Measurements from ENCODE around the gene PRKN. TPM values are rescaled to one million over a fixed set of nuclear protein-coding genes. Genes with fewer than 3 reads are reported as not detected.

Gene PRKN
- total and polyA plus RNA-seq, 2 donors (not counting 3 experiments of a cell fraction or from before 2014, with no cell fraction given), result 0.06 TPM; not detected in 1

DNA sequence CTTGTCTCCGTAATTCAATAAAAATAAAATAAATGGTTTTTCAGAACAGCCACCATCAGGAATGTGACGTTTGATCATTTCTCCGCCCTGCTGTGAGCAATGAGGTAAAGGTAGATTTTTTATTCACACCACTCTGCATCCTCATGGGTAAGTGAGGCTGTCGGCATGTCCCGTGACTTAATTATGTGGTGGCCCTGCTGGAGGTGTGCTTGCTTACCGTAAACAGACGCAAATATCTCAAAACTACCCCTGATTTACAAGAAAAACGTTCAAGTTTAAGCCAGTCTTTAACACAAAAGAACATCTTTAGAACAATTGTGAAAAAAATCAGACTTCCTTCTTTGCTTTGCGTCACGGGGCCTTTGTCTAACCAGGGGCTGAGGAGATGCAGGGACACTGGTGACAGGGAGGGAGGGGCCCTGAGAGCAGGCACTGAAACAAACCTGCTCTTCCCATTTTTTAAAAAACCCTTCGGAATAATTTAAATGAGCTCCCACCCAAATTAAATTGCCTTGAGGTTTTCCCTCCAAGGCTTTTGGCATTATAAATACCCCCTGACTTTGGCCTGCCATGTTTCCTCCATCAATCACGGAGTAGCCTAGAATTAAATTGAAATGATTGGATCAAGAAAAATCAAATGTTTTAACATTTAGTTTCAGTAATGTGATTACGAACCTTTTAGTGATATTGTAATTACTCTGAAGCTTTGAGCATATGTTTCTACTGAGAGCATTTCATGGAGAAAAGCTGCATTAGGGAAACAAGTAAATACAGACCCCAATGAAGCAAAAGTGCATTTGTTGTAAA, 13.4 kb downstream of the PRKN start:
- Histone ChIP-seq H2AFZ (ENCODE audit: low read depth, low read length) (no peak overlapping the region), H3K4me3 (replicated peaks in 1 of 3; ENCODE audit: insufficient read depth in 1 of 3, low read depth in 1 of 3, low read length in 3 of 3) (no peak overlapping the region), H3K79me2 (ENCODE audit: control insufficient read depth, insufficient read depth, low read length) (no peaks in the 10 kb centered on the region), H3K36me3 (ENCODE audit: control insufficient read depth in 2 of 2, extremely low read depth in 1 of 2, insufficient read depth in 2 of 2, low read length in 2 of 2) (no peaks in the 10 kb centered on the region), H3K4me1 (ENCODE audit: control insufficient read depth, extremely low read depth, insufficient read depth, low read length) (no peaks in the 10 kb centered on the region), H3K9me3 (replicated peaks; ENCODE audit: control insufficient read depth, insufficient read depth, low read length) (no peaks in the 10 kb centered on the region), H3K9ac (replicated peaks; ENCODE audit: extremely low read depth, insufficient read depth, low read length) (no peak overlapping the region), H3K9me1 (replicated peaks; ENCODE audit: control insufficient read depth, extremely low read depth, insufficient read depth, low read length) (no peaks in the 10 kb centered on the region), H4K20me1 (replicated peaks; ENCODE audit: control insufficient read depth, extremely low read depth, insufficient read depth, low read length) (no peaks in the 10 kb centered on the region), H3K4me2 (ENCODE audit: insufficient read depth, low read length) (no peak overlapping the region), H3K27ac (ENCODE audit: insufficient read depth, low read depth, low read length) (no peak overlapping the region), H3K27me3 (ENCODE audit: control insufficient read depth in 2 of 2, insufficient read depth in 2 of 2, low read length in 2 of 2) (no peaks in the 10 kb centered on the region)
- ChIA-PET POLR2A (no interaction called here), CTCF (no interaction called here)
- dilution Hi-C loops (cut with MboI; ENCODE audit: extremely low pct_ligation_motif_present, low sequenced_read_pairs) (no loop called here), intact Hi-C loops (cut with micrococcal nuclease) (no loop called here)
- FAIRE-seq, result no peak
- no peak for TF ChIP-seq POLR2AphosphoS5 (IDR thresholded peaks at IDR 0.05; ENCODE audit: insufficient read depth, low read depth, low read length)
- TF ChIP-seq, protein P1, sequence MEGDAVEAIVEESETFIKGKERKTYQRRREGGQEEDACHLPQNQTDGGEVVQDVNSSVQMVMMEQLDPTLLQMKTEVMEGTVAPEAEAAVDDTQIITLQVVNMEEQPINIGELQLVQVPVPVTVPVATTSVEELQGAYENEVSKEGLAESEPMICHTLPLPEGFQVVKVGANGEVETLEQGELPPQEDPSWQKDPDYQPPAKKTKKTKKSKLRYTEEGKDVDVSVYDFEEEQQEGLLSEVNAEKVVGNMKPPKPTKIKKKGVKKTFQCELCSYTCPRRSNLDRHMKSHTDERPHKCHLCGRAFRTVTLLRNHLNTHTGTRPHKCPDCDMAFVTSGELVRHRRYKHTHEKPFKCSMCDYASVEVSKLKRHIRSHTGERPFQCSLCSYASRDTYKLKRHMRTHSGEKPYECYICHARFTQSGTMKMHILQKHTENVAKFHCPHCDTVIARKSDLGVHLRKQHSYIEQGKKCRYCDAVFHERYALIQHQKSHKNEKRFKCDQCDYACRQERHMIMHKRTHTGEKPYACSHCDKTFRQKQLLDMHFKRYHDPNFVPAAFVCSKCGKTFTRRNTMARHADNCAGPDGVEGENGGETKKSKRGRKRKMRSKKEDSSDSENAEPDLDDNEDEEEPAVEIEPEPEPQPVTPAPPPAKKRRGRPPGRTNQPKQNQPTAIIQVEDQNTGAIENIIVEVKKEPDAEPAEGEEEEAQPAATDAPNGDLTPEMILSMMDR (IDR thresholded peaks at IDR 0.05; ENCODE audit: extremely low read depth in 1 of 2, insufficient read depth in 1 of 2, low read depth in 1 of 2, low read length in 2 of 2), result no peak
- TF ChIP-seq POLR2A (IDR thresholded peaks at IDR 0.05; ENCODE audit: low read depth, low read length), result no peak
- TF ChIP-seq MYC (IDR thresholded peaks at IDR 0.05; ENCODE audit: low read depth, low read length), result no peak
- TF ChIP-seq EZH2 (IDR thresholded peaks at IDR 0.05; ENCODE audit: borderline replicate concordance, low read depth, low read length, severe bottlenecking), result no peak
- no peak for TF ChIP-seq GATA2 (IDR thresholded peaks at IDR 0.05; ENCODE audit: insufficient read depth, insufficient read length, low read depth, low read length)
- no peak for TF ChIP-seq JUN (IDR thresholded peaks at IDR 0.05; ENCODE audit: borderline replicate concordance, insufficient read depth, insufficient read length, low read depth)
- TF ChIP-seq, protein P2, sequence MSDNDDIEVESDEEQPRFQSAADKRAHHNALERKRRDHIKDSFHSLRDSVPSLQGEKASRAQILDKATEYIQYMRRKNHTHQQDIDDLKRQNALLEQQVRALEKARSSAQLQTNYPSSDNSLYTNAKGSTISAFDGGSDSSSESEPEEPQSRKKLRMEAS (IDR thresholded peaks at IDR 0.05; ENCODE audit: insufficient read depth, insufficient read length), result no peak
- no peak for TF ChIP-seq FOS (IDR thresholded peaks at IDR 0.05; ENCODE audit: borderline replicate concordance, insufficient read depth, low read length)
- no TSS peak for BruUV-seq (replicated peaks)
- no peak for DNase-seq (ENCODE audit: low read depth, low spot score)

All from endothelial cell of umbilical vein (primary cell).